Heart right ventricle (tissue), 16 donors: ENCODE results near the gene CCDC50. TPM values are rescaled to one million over a fixed set of nuclear protein-coding genes. Genes with fewer than 3 reads are reported as not detected.

Source experiments
- ATAC-seq, 8 donors: fragments of 200-7000 bp; cut with Tn5 transposase; one replicate each; pipeline ENCODE4 v1.9.1; 2020; ENCODE audit warnings: mild to moderate bottlenecking in 8 of 8, moderate library complexity in 8 of 8, moderate number of reproducible peaks in 1 of 8
- DNase-seq, 2 donors: peaks; one replicate each; pipeline ENCODE4 v3.0.0-alpha.2; 2020
- H3K27ac ChIP-seq, 10 donors: fragments of 200-600 bp; sonication (generic) in 2 of 10; one replicate each; pipeline versions ENCODE4 v1.5.0 to v1.8.0; 2020 to 2022; ENCODE audit warnings: mild to moderate bottlenecking in 3 of 10
- H3K27me3 ChIP-seq, 7 donors: fragments of 200-600 bp; one replicate each; pipeline ENCODE4 v1.8.0; 2021 to 2022; ENCODE audit warnings: mild to moderate bottlenecking in 2 of 7
- H3K36me3 ChIP-seq, 9 donors: fragments of 200-600 bp; sonication (generic) in 1 of 9; one replicate each; pipeline versions ENCODE4 v1.5.0 to v1.8.0; 2020 to 2022; ENCODE audit warnings: mild to moderate bottlenecking in 2 of 9
- H3K4me1 ChIP-seq, 9 donors: fragments of 200-600 bp; sonication (generic) in 1 of 9; one replicate each; pipeline versions ENCODE4 v1.5.0 to v1.8.0; 2020 to 2022; ENCODE audit warnings: mild to moderate bottlenecking in 4 of 9
- H3K4me3 ChIP-seq, 10 donors: fragments of 200-600 bp; sonication (generic) in 2 of 10; one replicate each; pipeline versions ENCODE4 v1.5.0 to v1.8.0; 2020 to 2022; ENCODE audit warnings: mild to moderate bottlenecking in 7 of 10, moderate library complexity in 2 of 10
- H3K9me3 ChIP-seq, 11 donors: fragments of 200-600 bp in 10 of 11; sonication (generic) in 2 of 11; one replicate each; pipeline versions ENCODE4 v1.5.0 to v1.8.0; 2013 to 2022; ENCODE audit warnings: mild to moderate bottlenecking in 2 of 11, control low read depth in 1 of 11, moderate library complexity in 1 of 11
- CTCF ChIP-seq, 9 donors: fragments of 200-600 bp; sonication (generic) in 2 of 9; IDR thresholded peaks; one replicate each; pipeline versions ENCODE4 v1.5.0 to v1.8.0; 2021 to 2022; ENCODE audit warnings: antibody characterized with exemption in 9 of 9, mild to moderate bottlenecking in 5 of 9, moderate library complexity in 1 of 9
- WGBS, 2 donors: extraction: QIAGEN DNeasy Blood & Tissue Kit; methylation state at CpG; one replicate each; pipeline ENCODE4 v1.1.7; 2013; ENCODE audit warnings: inconsistent platforms in 1 of 2; 5-methylcytosine and 5-hydroxymethylcytosine counted together
- intact Hi-C, 10 donors: fragments of 100-400 bp; cut with DNase I; formaldehyde crosslinking; loops; one replicate each; pipeline versions ENCODE4 v1.11.1 to v1.14.2; 2022
- polyA plus RNA-seq, 2 donors: library from polyadenylated mRNA; stranded (reverse); fragments of 200-250 nt; gene quantifications; one replicate each; pipeline ENCODE4 v1.2.3, GENCODE V29; 2013
- total RNA-seq, 10 donors: library from RNA; stranded (reverse); fragmentation: NEBNext Ultra II Directional in 3 of 10; extraction: Animal tissue kit (Norgen Biotek cat#: 25700) in 3 of 10; gene quantifications; one replicate each; pipeline versions ENCODE4 v1.2.1 to v1.2.4, GENCODE V29; 2021 to 2023
- donor health status: Arrhythmogenic right ventricular cardiomyopathy.
- donor health status: ischemic (EF 13 %, LVEDD 7.1; RV severe dilation, severe dysfunction).
- donor health status: healthy with polysubstance abuse.
- donor health status: DM: no; HTN: yes; CAD: no.
- donor health status: DM: no; HTN: no; CAD: no.
- donor health status: ischemic (EF 25% LVEDD 6.9; RV normal size, moderate dysfunction).
- donor health status: ischemic (EF 25% LVEDD 5.7; RV mildly dilated, moderate dysfunction).
- donor health status: healthy.
- donor health status: DM: yes; HTN: yes; CAD: no.
- donor health status: Ischemic cardiomyopathy.
- donor health status: ischemic (EF 35%, LVEDD 5.7; RV mildly dilated, moderate dysfunction).
- donor health status: nonischemic (EF 11% LVEDD 7.7; RV severe dilation, severe dysfunction).
- donor health status: DM: yes; HTN: yes; CAD: no.
- donor health status: PGD.
- donor health status: ischemic (EF 29% LVEDD 5.4; RV normal size, mild dysfunction).
- donor health status: nonischemic (EF 23%, LVEDD 6.1; RV moderate dilation, normal function).

Gene CCDC50
- total and polyA plus RNA-seq, 12 donors: 14.3 to 58.8 (median 51.0) TPM

DNA sequence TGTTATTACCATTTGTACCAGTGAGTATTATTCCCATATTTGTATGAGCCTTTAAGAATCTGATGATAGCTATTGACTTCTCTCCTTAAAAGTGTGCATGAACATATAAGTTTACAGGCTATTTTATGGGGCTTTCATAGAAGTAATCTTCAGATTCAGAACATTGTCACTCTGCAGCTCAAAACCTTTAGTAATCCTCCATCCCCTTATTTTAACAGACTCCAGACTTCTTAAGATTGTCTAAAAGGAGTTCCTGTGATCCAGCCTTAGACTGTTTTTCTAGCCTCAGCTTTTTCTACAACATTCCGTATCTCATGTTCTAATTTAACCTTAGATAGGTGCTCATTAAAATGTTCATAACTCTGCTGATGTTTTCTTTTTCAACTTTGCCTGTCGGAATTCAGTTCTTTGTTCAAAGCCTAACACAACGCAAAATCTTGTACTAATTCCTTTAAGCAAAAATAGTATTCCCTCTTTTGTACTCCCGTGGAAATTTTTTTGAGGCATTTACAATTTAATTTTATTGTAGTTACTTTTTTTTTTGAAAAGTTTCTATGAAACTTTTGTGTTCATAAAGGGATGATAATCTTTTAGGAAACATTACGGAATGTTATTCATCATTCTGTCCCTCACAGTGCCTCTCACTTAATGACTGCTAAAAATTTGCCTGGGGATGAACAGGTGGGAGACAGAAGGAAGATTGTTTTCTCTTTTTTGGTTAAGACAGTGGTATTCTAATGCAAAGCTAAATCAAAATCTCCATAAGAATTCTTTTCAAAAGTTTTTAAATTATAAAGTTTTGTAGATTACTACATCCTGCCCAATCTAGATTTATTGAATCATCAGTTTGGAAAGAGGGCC is 39.8 kb downstream of the CCDC50 start:
- Histone ChIP-seq H3K4me3 (no peak overlapping the region), H3K9me3 (no peaks in the 10 kb centered on the region), H3K27ac (no peak overlapping the region), H3K27me3 (no peaks in the 10 kb centered on the region), H3K36me3 (peaks cover 0 to 85% (median 4%) of the 10 kb centered on the region in 9 donors), H3K4me1 (peaks cover 0 to 30% (median 19%) of the 10 kb centered on the region in 9 donors)
- WGBS, 2 donors: 95 to 96% methylated on average over 5 of the region's 5 CpGs
- intact Hi-C loops: loop anchor here in 1 of 10 donors (5.0 kb wide), 1 partner anchor 37 kb away; the partner anchor contains the start of gene UTS2B
- DNase-seq (no peak), ATAC-seq (no peak)
- TF ChIP-seq CTCF (IDR thresholded peaks at IDR 0.05): no peak

- Histone ChIP-seq H3K9me3 (no peaks in the 10 kb centered on the region), H3K36me3 (peaks cover 0 to 82% (median 1%) of the 10 kb centered on the region in 9 donors), H3K27me3 (no peaks in the 10 kb centered on the region), H3K27ac (no peak overlapping the region), H3K4me3 (no peak overlapping the region), H3K4me1 (peaks cover 0 to 31% (median 19%) of the 10 kb centered on the region in 9 donors)
- DNase-seq: no peak
- peak in 2 of 8 donors; percentile 14 to 47 for ATAC-seq
- no peak for TF ChIP-seq CTCF (IDR thresholded peaks at IDR 0.05)
- 73 to 82% methylated on average over 2 of the region's 2 CpGs for WGBS, 2 donors
- intact Hi-C loops: loop anchor here in 3 of 10 donors (5.0 to 10.0 kb wide), 2 partner anchors 37 to 125 kb away; partner anchors contain the start of gene UTS2B (in 1 of the 3)
Observed at GRCh38 chr3:191369616-191370010, 40.4 kb downstream of the CCDC50 start.

GRCh38 chr3:191372122-191372521 is 42.9 kb downstream of the CCDC50 start:
- Histone ChIP-seq H3K4me3 (no peak overlapping the region), H3K27me3 (no peaks in the 10 kb centered on the region), H3K4me1 (peaks cover 0 to 32% (median 22%) of the 10 kb centered on the region in 9 donors), H3K36me3 (peaks cover 0 to 77% (median 0%) of the 10 kb centered on the region in 9 donors), H3K27ac (no peak overlapping the region), H3K9me3 (no peaks in the 10 kb centered on the region)
- no peak for ATAC-seq
- intact Hi-C loops: loop anchor here in 2 of 10 donors (10.0 kb wide), 1 partner anchor 127 kb away; no protein-coding TSS in a partner anchor
- DNase-seq: no peak
- WGBS, 2 donors: 81 to 94% methylated on average over 2 of the region's 2 CpGs
- TF ChIP-seq CTCF (IDR thresholded peaks at IDR 0.05): no peak

- Histone ChIP-seq H3K9me3 (no peaks in the 10 kb centered on the region), H3K4me3 (no peak overlapping the region), H3K4me1 (peaks cover 0 to 40% (median 31%) of the 10 kb centered on the region in 9 donors), H3K27ac (no peak overlapping the region), H3K36me3 (peaks cover 0 to 67% (median 0%) of the 10 kb centered on the region in 9 donors), H3K27me3 (no peaks in the 10 kb centered on the region)
- TF ChIP-seq CTCF (IDR thresholded peaks at IDR 0.05): no peak
- intact Hi-C loops: loop anchor here in 2 of 10 donors (10.0 kb wide), 1 partner anchor 129 kb away; no protein-coding TSS in a partner anchor
- 91 to 94% methylated on average over 4 of the region's 4 CpGs for WGBS, 2 donors
- ATAC-seq (no peak), DNase-seq (no peak)
Observed at GRCh38 chr3:191373327-191373726, 44.1 kb downstream of the CCDC50 start.
